Adipocyte (in vitro differentiated cells): ENCODE results near the gene AGPS.

ENCODE experiments used
- DNase-seq: peaks from one replicate; pipeline ENCODE4 v3.0.0-alpha.2; 2015; ENCODE audit warnings: low read depth
- H3K27me3 ChIP-seq: replicated peaks from 2 replicates; pipeline ENCODE4 v1.7.0; 2013; ENCODE audit warnings: mild to moderate bottlenecking, low read length, moderate library complexity; ENCODE audit not compliant: control insufficient read depth, insufficient read depth
- H3K36me3 ChIP-seq: 2 replicates; pipeline ENCODE4 v1.7.0; 2013; ENCODE audit warnings: low read length, mild to moderate bottlenecking, moderate library complexity; ENCODE audit not compliant: control insufficient read depth, insufficient read depth, severe bottlenecking
- H3K4me1 ChIP-seq: 2 replicates; pipeline ENCODE4 v1.7.0; 2013; ENCODE audit warnings: mild to moderate bottlenecking, low read length, moderate library complexity; ENCODE audit not compliant: control insufficient read depth, insufficient read depth
- H3K4me3 ChIP-seq: 2 replicates; pipeline ENCODE4 v1.7.0; 2013; ENCODE audit warnings: mild to moderate bottlenecking, low read length, moderate library complexity
- H3K9ac ChIP-seq: 2 replicates; pipeline ENCODE4 v1.7.0; 2013; ENCODE audit warnings: mild to moderate bottlenecking, low read length, moderate library complexity
- H3K9me3 ChIP-seq: 2 replicates; pipeline ENCODE4 v1.7.0; 2013; ENCODE audit warnings: mild to moderate bottlenecking, low read length, moderate library complexity; ENCODE audit not compliant: control insufficient read depth

The AGPS gene

GRCh38 chr2:177506998-177507397 lies 114.4 kb downstream of the AGPS start:
- no peak overlapping the region for H3K4me3 ChIP-seq
- no peak for DNase-seq
- no peaks in the 10 kb centered on the region for H3K4me1 ChIP-seq
- no peaks in the 10 kb centered on the region for H3K9me3 ChIP-seq
- peaks cover 37% of the 10 kb centered on the region for H3K36me3 ChIP-seq
- no peaks in the 10 kb centered on the region for H3K27me3 ChIP-seq
- no peak overlapping the region for H3K9ac ChIP-seq

- DNase-seq, result no peak
- Histone ChIP-seq H3K27me3 (no peaks in the 10 kb centered on the region), H3K36me3 (peaks cover 59% of the 10 kb centered on the region), H3K4me3 (no peak overlapping the region), H3K9me3 (no peaks in the 10 kb centered on the region), H3K4me1 (no peaks in the 10 kb centered on the region), H3K9ac (no peak overlapping the region)
Observed at GRCh38 chr2:177516824-177517544, 124.4 kb downstream of the AGPS start.

GRCh38 chr2:177518754-177519153 lies 126.2 kb downstream of the AGPS start:
- H3K4me3 ChIP-seq, result no peak overlapping the region
- DNase-seq, result no peak
- peaks cover 63% of the 10 kb centered on the region for H3K36me3 ChIP-seq
- H3K27me3 ChIP-seq, result no peaks in the 10 kb centered on the region
- H3K9ac ChIP-seq, result no peak overlapping the region
- no peaks in the 10 kb centered on the region for H3K9me3 ChIP-seq
- no peaks in the 10 kb centered on the region for H3K4me1 ChIP-seq

GRCh38 chr2:177519534-177520115 lies 127.1 kb downstream of the AGPS start:
- no peak overlapping the region for H3K9ac ChIP-seq
- no peaks in the 10 kb centered on the region for H3K9me3 ChIP-seq
- no peak for DNase-seq

GRCh38 chr2:177520324-177520723 lies 127.8 kb downstream of the AGPS start:
- no peaks in the 10 kb centered on the region for H3K9me3 ChIP-seq
- DNase-seq, result no peak
- H3K27me3 ChIP-seq, result no peaks in the 10 kb centered on the region
- H3K9ac ChIP-seq, result no peak overlapping the region
- peaks cover 60% of the 10 kb centered on the region for H3K36me3 ChIP-seq
- H3K4me3 ChIP-seq, result no peak overlapping the region
- H3K4me1 ChIP-seq, result no peaks in the 10 kb centered on the region

More at GRCh38 chr2:177519534-177520115, 127.1 kb downstream of the AGPS start:
- no peak overlapping the region for H3K4me3 ChIP-seq
- H3K27me3 ChIP-seq, result no peaks in the 10 kb centered on the region
- no peaks in the 10 kb centered on the region for H3K4me1 ChIP-seq
- peaks cover 63% of the 10 kb centered on the region for H3K36me3 ChIP-seq

- Histone ChIP-seq H3K27me3 (no peaks in the 10 kb centered on the region), H3K9me3 (no peaks in the 10 kb centered on the region), H3K36me3 (peaks cover 63% of the 10 kb centered on the region), H3K4me3 (no peak overlapping the region), H3K4me1 (no peaks in the 10 kb centered on the region), H3K9ac (no peak overlapping the region)
- no peak for DNase-seq
Observed at GRCh38 chr2:177523781-177524180, 131.2 kb downstream of the AGPS start.

GRCh38 chr2:177525351-177525924 lies 132.9 kb downstream of the AGPS start:
- H3K27me3 ChIP-seq, result no peaks in the 10 kb centered on the region

GRCh38 chr2:177528351-177528933 lies 135.9 kb downstream of the AGPS start:
- H3K4me1 ChIP-seq, result peaks cover 4% of the 10 kb centered on the region
- H3K9me3 ChIP-seq, result no peaks in the 10 kb centered on the region
- no peak for DNase-seq
- no peak overlapping the region for H3K4me3 ChIP-seq
- H3K27me3 ChIP-seq, result no peaks in the 10 kb centered on the region
- H3K36me3 ChIP-seq, result peaks cover 31% of the 10 kb centered on the region
- H3K9ac ChIP-seq, result no peak overlapping the region

More at GRCh38 chr2:177525351-177525924, 132.9 kb downstream of the AGPS start:
- no peaks in the 10 kb centered on the region for H3K9me3 ChIP-seq
- H3K9ac ChIP-seq, result no peak overlapping the region
- peaks cover 55% of the 10 kb centered on the region for H3K36me3 ChIP-seq
- DNase-seq, result no peak
- peaks cover 3% of the 10 kb centered on the region for H3K4me1 ChIP-seq
- H3K4me3 ChIP-seq, result no peak overlapping the region

GRCh38 chr2:177529166-177529565 lies 136.6 kb downstream of the AGPS start:
- Histone ChIP-seq H3K9me3 (no peaks in the 10 kb centered on the region), H3K36me3 (peaks cover 24% of the 10 kb centered on the region), H3K9ac (no peak overlapping the region), H3K4me3 (no peak overlapping the region), H3K27me3 (no peaks in the 10 kb centered on the region), H3K4me1 (peaks cover 4% of the 10 kb centered on the region)
- no peak for DNase-seq

- Histone ChIP-seq H3K9me3 (no peaks in the 10 kb centered on the region), H3K9ac (no peak overlapping the region), H3K4me3 (no peak overlapping the region), H3K27me3 (no peaks in the 10 kb centered on the region), H3K36me3 (peaks cover 13% of the 10 kb centered on the region), H3K4me1 (peaks cover 4% of the 10 kb centered on the region)
- DNase-seq, result no peak
Observed at GRCh38 chr2:177530561-177530960, 138.0 kb downstream of the AGPS start.

- Histone ChIP-seq H3K4me1 (peaks cover 4% of the 10 kb centered on the region), H3K36me3 (peaks cover 3% of the 10 kb centered on the region), H3K9ac (no peak overlapping the region), H3K27me3 (no peaks in the 10 kb centered on the region), H3K4me3 (no peak overlapping the region), H3K9me3 (no peaks in the 10 kb centered on the region)
- no peak for DNase-seq
Observed at GRCh38 chr2:177531706-177532105, 139.1 kb downstream of the AGPS start.
